ENCODE results near the gene FLVCR2.

DNA sequence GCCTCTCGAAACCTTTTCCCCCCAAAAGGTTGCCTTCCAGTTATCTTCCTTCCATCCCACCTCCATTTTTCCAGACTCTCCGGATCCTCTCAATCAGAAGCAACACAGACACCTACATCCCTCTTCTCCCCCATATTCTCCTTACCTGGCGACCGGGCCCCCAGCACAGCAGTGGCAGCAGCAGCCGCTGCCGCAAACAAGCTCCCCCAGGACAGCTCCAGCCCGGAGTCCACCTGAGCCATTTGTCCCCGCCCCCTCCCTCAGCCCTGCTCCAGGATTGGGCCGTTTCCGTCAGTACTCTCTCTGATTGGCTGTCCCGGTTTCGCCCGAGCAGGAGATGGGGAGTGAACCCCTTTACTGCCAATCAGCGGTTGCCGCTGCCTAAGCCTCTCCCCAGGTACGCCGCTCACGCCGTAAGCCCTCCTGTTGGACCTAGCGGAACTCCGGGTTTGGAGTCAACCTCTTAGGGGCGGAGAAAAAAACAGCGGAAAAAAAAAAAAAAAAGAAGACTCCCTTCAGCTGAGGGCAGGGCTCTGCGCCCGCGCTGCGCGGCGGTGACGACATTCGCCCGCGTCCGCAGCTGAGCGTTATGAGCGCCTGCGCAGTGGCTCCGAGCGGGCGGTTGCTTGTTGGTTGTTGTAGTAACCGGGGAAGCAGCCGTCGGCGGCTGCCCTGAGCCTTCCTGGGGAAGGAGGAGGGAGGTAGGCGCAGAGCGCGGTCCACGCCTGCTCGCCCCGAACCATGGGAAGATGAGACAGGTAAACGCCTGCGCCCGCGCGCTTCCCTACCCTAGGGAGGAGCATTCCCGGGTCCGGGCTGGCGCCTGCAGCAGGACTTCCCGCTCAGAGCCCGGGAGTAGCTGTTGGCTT is 82.4 kb downstream of the FLVCR2 start, which contains the start of the genes ERG28 and TTLL5:
- TF ChIP-seq, protein P1, sequence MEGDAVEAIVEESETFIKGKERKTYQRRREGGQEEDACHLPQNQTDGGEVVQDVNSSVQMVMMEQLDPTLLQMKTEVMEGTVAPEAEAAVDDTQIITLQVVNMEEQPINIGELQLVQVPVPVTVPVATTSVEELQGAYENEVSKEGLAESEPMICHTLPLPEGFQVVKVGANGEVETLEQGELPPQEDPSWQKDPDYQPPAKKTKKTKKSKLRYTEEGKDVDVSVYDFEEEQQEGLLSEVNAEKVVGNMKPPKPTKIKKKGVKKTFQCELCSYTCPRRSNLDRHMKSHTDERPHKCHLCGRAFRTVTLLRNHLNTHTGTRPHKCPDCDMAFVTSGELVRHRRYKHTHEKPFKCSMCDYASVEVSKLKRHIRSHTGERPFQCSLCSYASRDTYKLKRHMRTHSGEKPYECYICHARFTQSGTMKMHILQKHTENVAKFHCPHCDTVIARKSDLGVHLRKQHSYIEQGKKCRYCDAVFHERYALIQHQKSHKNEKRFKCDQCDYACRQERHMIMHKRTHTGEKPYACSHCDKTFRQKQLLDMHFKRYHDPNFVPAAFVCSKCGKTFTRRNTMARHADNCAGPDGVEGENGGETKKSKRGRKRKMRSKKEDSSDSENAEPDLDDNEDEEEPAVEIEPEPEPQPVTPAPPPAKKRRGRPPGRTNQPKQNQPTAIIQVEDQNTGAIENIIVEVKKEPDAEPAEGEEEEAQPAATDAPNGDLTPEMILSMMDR (IDR thresholded peaks at IDR 0.05), result peak in 1 of 4 experiments; percentile 4
- TF ChIP-seq POLR2A (IDR thresholded peaks at IDR 0.05), result peak; percentile 36 to 39
